Daoy (cell line): ENCODE measurements around the gene HSDL2. TPM values are rescaled to one million over a fixed set of nuclear protein-coding genes. Genes with fewer than 3 reads are reported as not detected.
"Not testable (repeated sequence)": the region's sequence is repeated elsewhere in the genome, so short reads cannot be mapped to it uniquely, and the experiment has no call there.

Experiments used
- DNase-seq: peaks from one replicate; pipeline ENCODE4 v3.0.0-alpha.2; 2015; ENCODE audit warnings: low read depth
- total RNA-seq: library from RNA; depleted of rRNA; stranded (reverse); fragments of >200 nt; shearing (Covaris generic); gene quantifications from 2 replicates; pipeline ENCODE4 v1.2.3, GENCODE V29; 2014

HSDL2 gene
- total RNA-seq, 1 experiment from 2014 or later, result 55.0 TPM

DNA sequence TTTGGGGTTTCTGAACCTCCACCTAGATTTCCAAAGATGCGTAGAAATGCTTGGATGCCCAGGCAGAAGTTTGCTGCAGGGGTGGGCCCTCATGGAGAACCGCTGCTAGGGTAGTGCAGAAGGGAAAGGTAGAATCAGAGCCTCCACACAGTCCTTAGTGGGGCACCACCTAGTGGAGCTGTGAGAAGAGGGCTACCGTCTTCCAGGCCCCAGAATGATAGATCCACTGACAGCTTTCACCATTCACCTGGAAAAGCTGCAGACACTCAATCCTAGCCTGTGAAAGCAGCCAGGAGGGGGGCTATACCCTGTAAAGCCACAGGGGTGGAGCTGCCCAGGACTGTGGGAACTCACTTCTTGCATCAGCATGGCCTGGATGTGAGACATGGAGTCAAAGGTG is 13.3 kb upstream of the HSDL2 start:
- DNase-seq, result no peak

DNA sequence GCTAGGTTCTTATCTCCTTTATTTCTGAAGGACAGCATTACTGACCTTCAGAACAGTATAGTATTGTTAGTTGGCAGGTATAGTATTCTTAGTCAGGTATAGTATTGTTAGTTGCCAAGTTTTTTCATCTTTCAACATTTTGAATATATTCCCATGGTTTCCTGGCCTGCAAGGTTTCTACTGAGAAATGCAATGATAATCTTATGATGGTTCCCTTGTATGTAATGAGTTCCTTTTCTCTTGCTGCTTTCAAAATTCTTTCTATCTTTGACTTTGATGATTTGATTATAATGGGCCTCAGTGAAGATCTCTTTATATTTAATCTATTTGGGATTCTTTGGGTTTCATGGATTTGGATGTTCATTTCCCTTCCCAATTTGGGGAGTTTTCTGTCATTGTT is 12.4 kb upstream of the HSDL2 start:
- DNase-seq, result no peak

- DNase-seq, result no peak
Observed at GRCh38 chr9:112369817-112370216, 10.1 kb upstream of the HSDL2 start.

GRCh38 chr9:112371060-112371459 is 8.8 kb upstream of the HSDL2 start:
- no peak for DNase-seq

- DNase-seq, result not testable (repeated sequence)
Observed at GRCh38 chr9:112373666-112374065, 6.2 kb upstream of the HSDL2 start.

DNA sequence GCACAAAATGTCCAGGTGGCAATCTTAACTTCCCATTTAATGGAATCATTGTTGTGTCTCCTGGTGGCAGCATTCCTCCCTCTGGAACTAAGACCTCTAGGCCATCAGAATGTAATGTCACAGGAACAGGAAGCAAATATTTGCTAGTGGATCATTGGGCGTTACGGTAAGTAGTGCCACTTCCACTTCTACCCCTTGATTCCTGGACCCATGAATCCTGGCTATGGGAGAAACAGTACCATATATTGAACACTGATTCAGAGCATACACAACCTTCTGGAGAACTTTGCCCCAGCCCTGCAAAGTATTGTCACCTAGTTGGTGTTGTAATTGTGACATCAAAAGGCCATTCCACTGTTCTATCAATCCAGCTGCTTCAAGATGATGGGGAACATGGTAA is 5.7 kb upstream of the HSDL2 start:
- DNase-seq, result not testable (repeated sequence)

- no peak for DNase-seq
Observed at GRCh38 chr9:112375361-112375760, 4.5 kb upstream of the HSDL2 start.

- peak; percentile 16 for DNase-seq
Observed at GRCh38 chr9:112377087-112377486, 2.8 kb upstream of the HSDL2 start.

GRCh38 chr9:112377684-112378327 is 2.1 kb upstream of the HSDL2 start:
- DNase-seq, result no peak

GRCh38 chr9:112378328-112379176 is 1.4 kb upstream of the HSDL2 start:
- DNase-seq, result peak; percentile 45

DNA sequence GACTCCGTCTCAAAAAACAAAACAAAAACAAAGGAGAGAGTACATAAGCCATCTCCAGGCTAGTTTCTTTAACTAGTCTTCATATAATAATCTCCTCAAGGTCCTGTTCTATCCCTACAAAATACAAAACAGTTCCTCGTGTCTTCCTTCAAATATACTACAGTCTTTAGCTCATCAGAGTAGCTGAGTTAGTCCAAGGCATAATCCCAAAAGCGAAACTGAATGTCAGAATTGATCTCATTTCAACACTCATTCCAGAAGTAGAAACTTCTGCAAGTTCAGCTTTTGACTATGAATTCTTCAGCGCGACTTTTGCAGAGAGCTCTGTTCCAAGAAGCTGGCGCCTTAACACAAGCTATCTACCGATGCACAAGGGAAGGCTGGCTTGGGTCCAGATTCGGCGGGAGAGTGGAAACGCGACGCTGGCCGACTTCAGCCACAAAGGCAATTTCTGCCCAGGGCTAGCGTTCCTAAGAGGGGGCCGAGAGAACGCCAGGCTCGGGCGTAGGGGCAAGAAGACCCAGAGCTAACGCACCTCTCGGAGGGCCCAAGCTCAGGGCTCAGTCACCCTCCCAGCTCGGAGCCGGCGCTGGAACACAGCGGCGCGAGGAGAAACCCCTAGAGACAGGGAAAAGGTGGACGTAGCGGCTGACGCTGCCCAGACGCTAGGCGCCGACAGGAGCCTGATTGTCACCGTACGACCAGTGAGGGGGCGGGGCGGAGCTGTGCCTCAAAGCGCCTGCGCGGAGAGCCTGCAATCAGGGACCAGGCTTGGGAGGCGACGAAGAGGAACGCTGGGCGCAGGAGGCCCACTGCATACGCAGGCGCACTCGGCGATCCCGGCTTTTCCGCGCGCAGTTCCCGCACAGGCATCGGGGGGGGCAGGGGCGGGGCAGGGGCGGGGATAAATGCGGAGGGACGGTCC is 469 bp upstream of the HSDL2 start:
- DNase-seq, result peak; percentile 100

GRCh38 chr9:112380825-112381221 is 915 bp downstream of the HSDL2 start:
- DNase-seq, result peak; percentile 25

DNA sequence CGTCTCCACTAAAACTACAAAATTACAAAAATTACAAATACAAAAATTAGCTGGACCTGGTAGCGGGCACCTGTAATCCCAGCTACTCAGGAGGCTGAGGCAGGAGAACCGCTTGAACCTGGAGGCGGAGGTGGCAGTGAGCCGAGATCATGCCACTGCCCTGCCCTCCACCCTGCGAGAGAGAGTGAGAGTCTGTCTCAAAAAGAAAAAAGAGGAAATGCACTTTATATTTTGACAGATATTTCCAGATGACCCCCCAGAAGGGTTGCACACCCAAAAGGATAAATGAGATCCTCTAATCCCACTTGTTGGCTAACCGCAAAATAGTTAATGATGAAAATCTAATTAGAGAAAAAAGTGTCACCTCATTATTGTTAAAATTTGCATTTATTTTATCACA is 2.2 kb downstream of the HSDL2 start:
- DNase-seq, result no peak

GRCh38 chr9:112382501-112383364 is 2.8 kb downstream of the HSDL2 start:
- no peak for DNase-seq

DNA sequence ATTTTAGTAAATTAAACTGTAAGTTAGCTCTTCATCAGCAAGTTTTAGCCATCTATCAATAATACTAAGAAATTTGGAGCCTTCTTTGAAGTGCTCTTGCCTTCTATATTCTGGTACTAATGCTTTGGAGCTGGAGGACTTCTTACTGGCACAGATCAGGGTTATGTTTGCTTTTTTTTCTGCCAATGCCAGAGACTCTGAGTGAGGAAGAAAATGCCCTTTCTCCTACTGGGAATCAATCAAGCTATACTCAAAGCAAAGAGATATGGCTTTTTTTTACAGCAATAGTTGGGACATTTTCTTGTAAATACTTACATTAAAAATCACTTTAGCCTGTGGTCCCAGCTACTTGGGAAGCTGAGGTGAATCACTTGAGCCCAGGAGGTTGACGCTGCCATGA is 4.3 kb downstream of the HSDL2 start:
- no peak for DNase-seq

- no peak for DNase-seq
Observed at GRCh38 chr9:112384690-112385089, 4.8 kb downstream of the HSDL2 start.

DNA sequence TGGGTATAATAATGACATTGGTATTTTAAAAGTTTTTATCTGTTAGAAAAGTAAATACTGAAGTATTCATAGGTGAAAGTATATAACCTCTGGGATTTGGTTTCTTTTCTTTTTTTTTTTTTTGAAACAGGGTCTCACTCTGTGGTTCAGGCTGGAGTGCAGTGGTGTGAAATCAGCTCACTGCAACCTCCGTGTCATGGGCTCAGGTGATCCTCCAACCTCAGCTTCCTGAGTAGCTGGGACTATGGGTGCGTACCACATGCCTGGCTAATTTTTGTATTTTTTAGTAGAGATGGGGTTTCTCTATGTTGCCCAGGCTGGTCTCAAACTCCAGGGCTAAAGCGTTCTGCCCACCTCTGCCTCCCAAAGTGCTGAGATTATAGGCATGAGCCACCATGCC is 7.2 kb downstream of the HSDL2 start:
- DNase-seq, result no peak

DNA sequence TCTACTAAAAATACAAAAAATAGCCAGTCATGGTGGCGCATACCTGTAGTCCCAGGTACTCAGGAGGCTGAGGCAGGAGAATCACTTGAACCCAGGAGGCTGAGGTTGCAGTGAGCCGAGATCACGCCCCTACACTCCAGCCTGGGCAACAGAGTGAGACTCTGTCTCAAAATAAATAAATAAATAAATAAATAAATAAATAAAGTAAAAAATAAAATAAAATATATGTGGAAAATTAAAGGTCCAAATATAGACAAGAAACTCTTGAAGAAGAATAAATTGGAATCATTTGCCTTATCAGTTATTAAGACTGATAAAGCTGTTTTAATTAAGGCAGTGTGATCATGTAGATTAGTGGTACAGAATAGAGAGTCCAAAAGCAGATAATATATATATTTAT is 10.0 kb downstream of the HSDL2 start:
- DNase-seq, result not testable (repeated sequence)

GRCh38 chr9:112391936-112392560 is 12.1 kb downstream of the HSDL2 start:
- DNase-seq, result not testable (repeated sequence)

GRCh38 chr9:112393146-112393545 is 13.2 kb downstream of the HSDL2 start:
- DNase-seq, result peak; percentile 34

DNA sequence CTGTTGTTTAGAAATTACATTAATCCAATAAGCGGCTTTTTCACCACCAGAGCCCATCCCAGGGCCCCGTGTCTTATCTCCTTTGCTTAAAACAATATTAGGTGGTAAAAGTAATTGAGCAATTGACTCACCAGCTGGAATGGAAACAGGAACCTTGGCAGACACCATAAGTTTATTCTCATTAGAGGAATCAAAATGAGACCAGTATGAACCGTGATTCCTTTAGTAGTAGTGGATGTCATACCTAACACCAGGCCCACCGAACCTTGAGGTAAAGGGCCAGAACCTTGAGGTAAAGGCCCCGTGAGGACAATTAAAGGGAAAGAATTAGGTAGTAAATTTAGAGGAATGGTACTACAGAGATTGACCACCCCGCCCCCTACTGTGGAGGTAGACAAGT is 16.5 kb downstream of the HSDL2 start:
- no peak for DNase-seq
